ENCODE data around the gene RNF167.
A peak's percentile ranks its signal among the peaks of the same experiment; 100 is the strongest.

RNF167 gene

GRCh38 chr17:4965311-4965986 is 25.4 kb downstream of the RNF167 start:
- no peak for DNase-seq (ENCODE audit: low read depth, low spot score)
- CTCF ChIA-PET: interaction anchor here (0.9 to 3.6 kb wide), 7 partner anchors 9 to 57 kb away, joined by 3 to 19 read pairs (median 11); partner anchors contain the start of genes CAMTA2, ENO3, RNF167 and SLC25A11
- H3K4me3 ChIP-seq (ENCODE audit: low read depth, low read length): no peak overlapping the region
- POLR2A ChIA-PET: interaction anchor here (0.7 to 9.7 kb wide), 7 partner anchors 8 to 56 kb away, joined by 3 to 119 read pairs (median 9); partner anchors contain the start of genes ENO3, KIF1C, PFN1 and RNF167
- no peak for TF ChIP-seq CTCF (IDR thresholded peaks at IDR 0.05; ENCODE audit: insufficient read depth, low read length, missing control alignments)

- POLR2A ChIA-PET: interaction anchor here (1.1 to 9.7 kb wide), 9 partner anchors 10 to 177 kb away, joined by 3 to 119 read pairs (median 7); partner anchors contain the start of genes CAMTA2, ENO3, KIF1C and PFN1
- TF ChIP-seq CTCF (IDR thresholded peaks at IDR 0.05; ENCODE audit: insufficient read depth, low read length, missing control alignments): no peak
- H3K4me3 ChIP-seq (ENCODE audit: low read depth, low read length): peak overlapping the region; percentile 81
- CTCF ChIA-PET: interaction anchor here (1.3 to 3.6 kb wide), 7 partner anchors 11 to 58 kb away, joined by 3 to 19 read pairs (median 11); partner anchors contain the start of genes CAMTA2 and ENO3
- peak; percentile 99 for DNase-seq (ENCODE audit: low read depth, low spot score)
These were observed 26.9 kb downstream of the RNF167 start for GRCh38 chr17:4966844-4967538.

- CTCF ChIA-PET: interaction anchor here (1.3 to 3.6 kb wide), 7 partner anchors 10 to 59 kb away, joined by 3 to 19 read pairs (median 11); partner anchors contain the start of genes CAMTA2 and ENO3
- POLR2A ChIA-PET: interaction anchor here (1.2 to 9.7 kb wide), 7 partner anchors 10 to 59 kb away, joined by 4 to 119 read pairs (median 9); partner anchors contain the start of genes CAMTA2, ENO3, PFN1 and RNF167
These were observed 27.7 kb downstream of the RNF167 start, which contains the start of gene SPAG7 for GRCh38 chr17:4967539-4968485. TSS of gene SPAG7 (minus strand) at chr17:4967817. CDS start at chr17:4967804, 13 bp downstream.

GRCh38 chr17:4968486-4969046 is 28.5 kb downstream of the RNF167 start:
- ChIA-PET POLR2A (interaction anchor here (1.2 to 9.7 kb wide), 5 partner anchors 16 to 60 kb away, joined by 6 to 119 read pairs (median 61); partner anchors contain the start of genes ENO3, PFN1, RNF167 and SLC25A11), CTCF (interaction anchor here (3.1 to 3.8 kb wide), 3 partner anchors 12 to 60 kb away, joined by 13 to 54 read pairs (median 19); partner anchors contain the start of gene CAMTA2)
- peak overlapping the region; percentile 81 for H3K4me3 ChIP-seq (ENCODE audit: low read depth, low read length)
- DNase-seq (ENCODE audit: low read depth, low spot score): no peak
- TF ChIP-seq CTCF (IDR thresholded peaks at IDR 0.05; ENCODE audit: insufficient read depth, low read length, missing control alignments): no peak

More at GRCh38 chr17:4967539-4968485, 27.7 kb downstream of the RNF167 start, which contains the start of gene SPAG7:
- peak within 1 kb of the TSS; percentile 81 for H3K4me3 ChIP-seq (ENCODE audit: low read depth, low read length)
- no peak for TF ChIP-seq CTCF (IDR thresholded peaks at IDR 0.05; ENCODE audit: insufficient read depth, low read length, missing control alignments)
- peak; percentile 90 for DNase-seq (ENCODE audit: low read depth, low spot score)

- peak overlapping the region; percentile 81 for H3K4me3 ChIP-seq (ENCODE audit: low read depth, low read length)
- CTCF ChIA-PET: interaction anchor here (1.3 to 3.8 kb wide), 3 partner anchors 11 to 18 kb away, joined by 3 to 54 read pairs (median 17); partner anchors contain the start of gene CAMTA2
- no peak for TF ChIP-seq CTCF (IDR thresholded peaks at IDR 0.05; ENCODE audit: insufficient read depth, low read length, missing control alignments)
- DNase-seq (ENCODE audit: low read depth, low spot score): peak; percentile 78
- POLR2A ChIA-PET: interaction anchor here (0.7 to 9.7 kb wide), 5 partner anchors 16 to 29 kb away, joined by 3 to 119 read pairs (median 61); partner anchors contain the start of genes CAMTA2, ENO3, PFN1 and RNF167
These were observed 29.0 kb downstream of the RNF167 start for GRCh38 chr17:4969047-4969550.

Measured in AG04449 (cell line).